Osteocyte (in vitro differentiated cells): ENCODE results near the gene TTC34. TPM values are rescaled to one million over a fixed set of nuclear protein-coding genes. Genes with fewer than 3 reads are reported as not detected.
A peak's percentile ranks its signal among the peaks of the same experiment; 100 is the strongest.
"Not testable (repeated sequence)": the region's sequence is repeated elsewhere in the genome, so short reads cannot be mapped to it uniquely, and the experiment has no call there.

ENCODE experiments used
- DNase-seq: peaks from one replicate; pipeline ENCODE4 v3.0.0; 2021; ENCODE audit warnings: mixed read lengths; ENCODE audit not compliant: unreplicated experiment; ENCODE audit errors: extremely low spot score
- H3K27ac Mint-ChIP-seq: one replicate; pipeline ENCODE4 v1.8.0; 2021; ENCODE audit warnings: mild to moderate bottlenecking, mixed read lengths; ENCODE audit not compliant: unreplicated experiment
- H3K27me3 Mint-ChIP-seq: one replicate; pipeline ENCODE4 v1.8.0; 2021; ENCODE audit warnings: mixed read lengths; ENCODE audit not compliant: unreplicated experiment
- H3K36me3 Mint-ChIP-seq: one replicate; pipeline ENCODE4 v1.8.0; 2021; ENCODE audit warnings: mixed read lengths; ENCODE audit not compliant: unreplicated experiment
- H3K4me1 Mint-ChIP-seq: one replicate; pipeline ENCODE4 v1.8.0; 2021; ENCODE audit warnings: mixed read lengths; ENCODE audit not compliant: unreplicated experiment
- H3K4me3 Mint-ChIP-seq: one replicate; pipeline ENCODE4 v1.8.0; 2021; ENCODE audit warnings: mild to moderate bottlenecking, moderate library complexity, mixed read lengths; ENCODE audit not compliant: unreplicated experiment
- H3K9me3 Mint-ChIP-seq: one replicate; pipeline ENCODE4 v1.8.0; 2021; ENCODE audit warnings: mixed read lengths; ENCODE audit not compliant: unreplicated experiment
- total RNA-seq: library from RNA; stranded (reverse); gene quantifications from 2 replicates; pipeline ENCODE4 v1.2.1, GENCODE V29; 2021

The TTC34 gene
- total RNA-seq, 1 donor from 2014 or later, result 1.7 TPM

DNA sequence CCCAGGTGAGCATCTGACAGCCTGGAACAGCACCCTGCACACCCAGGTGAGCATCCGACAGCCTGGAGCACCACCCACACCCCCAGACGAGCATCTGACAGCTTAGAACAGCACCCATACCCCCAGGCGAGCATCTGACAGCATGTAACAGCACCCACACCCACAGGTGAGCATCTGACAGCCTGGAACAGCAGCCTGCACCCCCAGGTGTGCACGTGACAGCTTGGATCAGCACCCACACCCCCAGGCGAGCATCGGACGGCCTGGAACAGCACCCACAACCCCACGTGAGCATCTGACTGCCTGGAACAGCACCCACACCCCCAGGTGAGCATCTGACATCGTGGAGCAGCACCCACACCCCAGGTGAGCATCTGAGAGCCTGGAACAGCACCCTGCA is 116.6 kb downstream of the TTC34 start:
- not testable (repeated sequence) for H3K9me3 Mint-ChIP-seq, H3K4me1 Mint-ChIP-seq, H3K36me3 Mint-ChIP-seq, DNase-seq, H3K27me3 Mint-ChIP-seq, H3K4me3 Mint-ChIP-seq, H3K27ac Mint-ChIP-seq

DNA sequence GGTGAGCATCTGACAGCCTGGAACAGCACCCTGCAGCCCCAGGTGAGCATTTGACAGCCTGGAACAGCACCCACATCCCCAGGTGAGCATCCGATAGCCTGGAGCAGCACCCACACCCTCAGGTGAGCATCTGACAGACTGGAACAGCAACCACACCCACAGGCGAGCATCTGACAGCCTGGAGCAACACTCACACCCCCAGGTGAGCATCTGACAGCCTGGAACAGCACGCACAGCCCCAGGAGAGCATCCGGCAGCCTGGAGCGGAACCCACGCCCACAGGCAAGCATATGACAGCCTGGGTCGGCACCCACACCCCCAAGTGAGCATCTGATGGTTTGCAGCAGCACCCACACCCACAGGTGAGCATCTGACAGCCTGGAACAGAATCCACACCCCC is 117.5 kb downstream of the TTC34 start:
- not testable (repeated sequence) for H3K4me3 Mint-ChIP-seq, H3K4me1 Mint-ChIP-seq, H3K9me3 Mint-ChIP-seq, H3K27ac Mint-ChIP-seq, H3K36me3 Mint-ChIP-seq, H3K27me3 Mint-ChIP-seq
- peak; percentile 88 for DNase-seq

DNA sequence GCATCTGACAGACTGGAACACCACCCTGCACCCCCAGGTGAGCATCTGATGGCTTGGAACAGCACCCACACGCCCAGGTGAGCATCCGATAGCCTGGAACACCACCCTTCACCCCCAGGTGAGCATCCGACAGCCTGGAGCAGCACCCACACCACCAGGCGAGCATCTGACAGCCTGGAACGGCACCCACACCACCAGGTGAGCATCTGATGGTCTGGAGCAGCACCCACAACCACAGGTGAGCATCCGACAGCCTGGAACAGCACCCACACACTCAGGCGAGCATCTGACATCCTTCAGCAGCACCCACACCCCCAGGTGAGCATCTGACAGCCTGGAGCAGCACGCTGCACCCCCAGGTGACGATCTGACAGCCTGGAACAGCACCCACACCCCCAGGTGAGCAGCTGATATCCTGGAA is 118.2 kb downstream of the TTC34 start:
- H3K9me3 Mint-ChIP-seq, H3K4me3 Mint-ChIP-seq, H3K27ac Mint-ChIP-seq, H3K36me3 Mint-ChIP-seq, DNase-seq, H3K27me3 Mint-ChIP-seq, H3K4me1 Mint-ChIP-seq: not testable (repeated sequence)

DNA sequence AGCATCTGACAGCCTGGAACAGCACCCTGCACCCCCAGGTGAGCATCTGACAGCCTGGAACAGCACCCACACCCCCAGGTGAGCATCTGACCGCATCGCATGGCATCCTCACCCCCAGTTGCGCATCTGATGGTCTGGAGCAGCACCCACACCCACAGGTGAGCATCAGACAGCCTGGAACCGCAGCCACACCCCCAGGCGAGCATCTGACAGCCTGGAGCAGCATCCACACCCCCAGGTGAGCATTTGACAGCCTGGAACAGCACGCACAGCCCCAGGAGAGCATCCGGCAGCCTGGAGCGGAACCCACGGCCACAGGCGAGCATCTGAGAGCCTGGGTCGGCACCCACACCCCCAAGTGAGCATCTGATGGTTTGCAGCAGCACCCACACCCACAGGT is 118.6 kb downstream of the TTC34 start:
- H3K27me3 Mint-ChIP-seq, H3K4me1 Mint-ChIP-seq, H3K9me3 Mint-ChIP-seq, H3K27ac Mint-ChIP-seq, H3K4me3 Mint-ChIP-seq, H3K36me3 Mint-ChIP-seq: not testable (repeated sequence)
- DNase-seq, result peak; percentile 87

DNA sequence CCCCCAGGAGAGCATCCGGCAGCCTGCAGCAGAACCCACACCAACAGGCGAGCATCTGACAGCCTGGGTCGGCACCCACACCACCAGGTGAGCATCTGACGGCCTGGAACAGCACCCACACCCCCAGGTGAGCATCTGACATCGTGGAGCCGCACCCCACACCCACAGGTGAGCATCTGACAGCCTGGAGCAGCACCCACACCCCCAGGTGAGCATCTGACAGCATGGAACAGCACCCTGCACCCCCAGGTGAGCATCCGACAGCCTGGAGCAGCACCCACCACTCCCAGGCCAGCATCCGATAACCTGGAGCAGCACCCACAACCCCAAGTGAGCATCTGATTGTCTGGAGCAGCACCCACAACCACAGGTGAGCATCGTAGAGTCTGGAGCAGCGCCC is 124.8 kb downstream of the TTC34 start:
- not testable (repeated sequence) for H3K9me3 Mint-ChIP-seq, H3K27ac Mint-ChIP-seq, H3K36me3 Mint-ChIP-seq, DNase-seq, H3K27me3 Mint-ChIP-seq, H3K4me1 Mint-ChIP-seq, H3K4me3 Mint-ChIP-seq

DNA sequence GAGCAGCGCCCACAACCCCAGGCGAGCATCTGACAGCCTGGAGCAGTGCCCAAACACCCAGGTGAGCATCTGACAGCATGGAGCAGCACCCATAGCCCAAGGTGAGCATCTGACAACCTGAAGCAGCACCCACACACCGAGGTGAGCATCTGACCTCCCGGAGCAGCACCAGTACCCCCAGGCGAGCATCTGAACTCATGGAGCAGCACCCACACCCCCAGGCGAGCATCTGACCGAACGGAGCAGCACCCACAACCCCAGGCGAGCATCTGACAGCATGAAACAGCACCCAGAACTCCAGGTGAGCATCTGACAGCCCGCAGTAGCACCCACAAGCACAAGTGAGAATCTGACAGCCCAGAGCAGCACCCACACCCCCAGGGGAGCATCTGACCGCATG is 129.8 kb downstream of the TTC34 start:
- H3K4me3 Mint-ChIP-seq, H3K27ac Mint-ChIP-seq, H3K27me3 Mint-ChIP-seq, H3K4me1 Mint-ChIP-seq, H3K36me3 Mint-ChIP-seq, H3K9me3 Mint-ChIP-seq: not testable (repeated sequence)
- peak; percentile 94 for DNase-seq

DNA sequence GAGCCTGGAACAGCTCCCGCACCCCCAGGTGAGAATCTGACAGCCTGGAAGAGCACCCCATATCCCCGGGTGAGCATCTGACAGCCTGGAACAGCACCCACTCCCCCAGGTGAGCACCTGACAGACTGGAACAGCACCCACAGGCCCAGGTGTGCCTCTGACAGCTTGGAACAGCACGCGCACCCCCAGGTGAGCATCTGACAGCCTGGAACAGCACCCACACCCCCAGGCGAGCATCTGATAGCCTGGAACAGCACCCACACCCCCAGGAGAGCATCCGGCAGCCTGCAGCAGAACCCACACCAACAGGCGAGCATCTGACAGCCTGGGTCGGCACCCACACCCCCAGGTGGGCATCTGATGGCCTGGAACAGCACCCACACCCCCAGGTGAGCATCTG is 141.7 kb downstream of the TTC34 start:
- not testable (repeated sequence) for H3K4me3 Mint-ChIP-seq, H3K4me1 Mint-ChIP-seq, H3K27me3 Mint-ChIP-seq, H3K27ac Mint-ChIP-seq, H3K36me3 Mint-ChIP-seq, H3K9me3 Mint-ChIP-seq
- DNase-seq, result peak; percentile 98

DNA sequence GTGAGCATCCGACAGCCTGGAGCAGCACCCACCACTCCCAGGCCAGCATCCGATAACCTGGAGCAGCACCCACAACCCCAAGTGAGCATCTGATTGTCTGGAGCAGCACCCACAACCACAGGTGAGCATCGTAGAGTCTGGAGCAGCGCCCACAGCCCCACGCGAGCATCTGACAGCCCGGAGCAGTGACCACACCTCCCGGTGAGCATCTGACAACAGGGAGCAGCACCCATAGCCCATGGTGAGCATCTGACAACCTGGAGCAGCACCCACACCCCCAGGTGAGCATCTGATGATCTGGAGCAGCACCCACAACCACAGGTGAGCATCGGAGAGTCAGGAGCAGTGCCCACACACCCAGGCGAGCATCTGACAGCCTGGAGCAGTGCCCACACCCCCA is 143.6 kb downstream of the TTC34 start:
- H3K36me3 Mint-ChIP-seq, H3K27ac Mint-ChIP-seq: not testable (repeated sequence)

DNA sequence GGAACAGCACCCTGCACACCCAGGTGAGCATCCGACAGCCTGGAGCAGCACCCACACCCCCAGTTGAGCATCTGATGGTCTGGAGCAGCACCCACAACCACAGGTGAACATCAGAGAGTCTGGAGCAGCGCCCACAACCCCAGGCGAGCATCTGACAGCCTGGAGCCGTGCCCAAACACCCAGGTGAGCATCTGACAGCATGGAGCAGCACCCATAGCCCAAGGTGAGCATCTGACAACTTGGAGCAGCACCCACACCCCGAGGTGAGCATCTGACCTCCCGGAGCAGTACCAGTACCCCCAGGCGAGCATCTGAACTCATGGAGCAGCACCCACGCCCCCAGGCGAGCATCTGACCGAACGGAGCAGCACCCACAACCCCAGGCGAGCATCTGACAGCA is 144.4 kb downstream of the TTC34 start:
- H3K27ac Mint-ChIP-seq, H3K4me3 Mint-ChIP-seq, H3K36me3 Mint-ChIP-seq, H3K4me1 Mint-ChIP-seq, H3K27me3 Mint-ChIP-seq, H3K9me3 Mint-ChIP-seq: not testable (repeated sequence)
- peak; percentile 97 for DNase-seq

More for the DNA sequence above, 143.6 kb downstream of the TTC34 start:
- H3K9me3 Mint-ChIP-seq, H3K4me1 Mint-ChIP-seq, H3K27me3 Mint-ChIP-seq, H3K4me3 Mint-ChIP-seq: not testable (repeated sequence)
- peak; percentile 95 for DNase-seq

DNA sequence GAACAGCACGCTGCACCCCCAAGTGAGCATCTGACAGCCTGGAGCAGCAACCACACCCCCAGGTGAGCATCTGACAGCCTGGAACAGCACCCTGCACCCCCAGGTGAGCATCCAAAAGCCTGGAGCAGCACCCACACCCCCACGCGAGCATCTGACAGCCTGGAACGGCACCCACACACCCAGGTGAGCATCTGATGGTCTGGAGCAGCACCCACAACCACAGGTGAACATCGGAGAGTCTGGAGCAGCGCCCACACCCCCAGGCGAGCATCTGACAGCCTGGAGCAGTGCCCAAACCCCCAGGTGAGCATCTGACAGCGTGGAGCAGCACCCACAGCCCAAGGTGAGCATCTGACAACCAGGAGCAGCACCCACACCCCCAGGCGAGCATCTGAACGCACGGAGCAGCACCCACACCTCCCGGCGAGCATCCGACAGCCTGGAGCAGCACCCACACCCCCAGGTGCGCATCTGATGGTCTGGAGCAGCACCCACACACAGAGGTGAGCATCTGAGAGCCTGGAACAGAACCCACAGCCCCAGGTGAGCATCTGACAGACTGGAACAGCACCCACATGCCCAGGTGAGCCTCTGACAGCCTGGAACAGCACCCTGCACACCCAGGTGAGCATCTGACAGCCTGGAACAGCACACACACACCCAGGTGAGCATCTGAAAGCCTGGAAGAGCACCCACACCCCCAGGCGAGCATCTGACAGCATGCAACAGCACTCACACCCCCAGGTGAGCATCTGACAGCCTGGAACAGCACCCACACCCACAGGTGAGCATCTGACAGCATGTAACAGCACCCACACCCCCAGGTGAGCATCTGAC is 145.7 kb downstream of the TTC34 start:
- not testable (repeated sequence) for H3K27me3 Mint-ChIP-seq, H3K36me3 Mint-ChIP-seq, H3K27ac Mint-ChIP-seq, H3K4me3 Mint-ChIP-seq, H3K4me1 Mint-ChIP-seq, H3K9me3 Mint-ChIP-seq
- DNase-seq, result peak; percentile 92

DNA sequence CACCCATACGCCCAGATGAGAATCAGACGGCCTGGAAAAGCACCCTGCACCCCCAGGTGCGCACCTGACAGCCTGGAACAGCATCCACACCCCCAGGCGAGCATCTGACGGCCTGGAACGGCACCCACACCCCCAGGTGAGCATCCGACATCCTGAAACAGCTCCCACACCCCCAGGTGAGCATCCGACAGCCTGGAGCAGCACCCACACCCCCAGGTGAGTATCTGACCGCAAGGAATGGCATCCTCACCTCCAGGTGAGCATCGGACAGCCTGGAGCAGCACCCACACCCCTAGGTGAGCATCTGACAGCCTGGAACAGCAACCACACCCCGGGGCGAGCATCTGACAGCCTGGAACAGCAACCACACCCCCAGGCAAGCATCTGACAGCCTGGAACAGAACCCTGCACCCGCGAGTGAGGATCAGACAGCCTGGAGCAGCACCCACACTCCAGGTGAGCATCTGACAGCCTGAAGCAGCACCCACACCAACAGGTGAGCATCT is 147.0 kb downstream of the TTC34 start:
- not testable (repeated sequence) for H3K27me3 Mint-ChIP-seq, H3K9me3 Mint-ChIP-seq, H3K4me3 Mint-ChIP-seq, H3K36me3 Mint-ChIP-seq, H3K27ac Mint-ChIP-seq, H3K4me1 Mint-ChIP-seq
- peak; percentile 91 for DNase-seq

DNA sequence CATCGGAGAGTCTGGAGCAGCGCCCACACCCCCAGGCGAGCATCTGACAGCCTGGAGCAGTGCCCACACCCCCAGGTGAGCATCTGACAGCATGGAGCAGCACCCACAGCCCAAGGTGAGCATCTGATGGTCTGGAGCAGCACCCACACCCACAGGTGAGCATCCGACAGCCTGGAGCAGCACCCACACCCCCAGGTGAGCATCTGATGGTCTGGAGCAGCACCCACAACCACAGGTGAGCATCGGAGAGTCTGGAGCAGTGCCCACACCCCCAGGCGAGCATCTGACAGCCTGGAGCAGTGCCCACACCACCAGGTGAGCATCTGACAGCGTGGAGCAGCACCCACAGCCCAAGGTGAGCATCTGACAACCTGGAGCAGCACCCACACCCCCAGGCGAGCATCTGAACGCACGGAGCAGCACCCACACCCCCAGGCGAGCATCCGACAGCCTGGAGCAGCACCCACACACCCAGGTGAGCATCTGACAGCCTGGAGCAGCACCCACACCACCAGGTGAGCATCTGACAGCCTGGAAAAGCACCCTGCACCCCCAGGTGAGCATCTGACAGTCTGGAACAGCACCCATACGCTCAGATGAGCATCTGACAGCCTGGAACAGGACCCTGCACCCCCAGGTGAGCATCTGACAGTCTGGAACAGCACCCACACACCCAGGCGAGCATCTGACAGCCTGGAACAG is 147.6 kb downstream of the TTC34 start:
- not testable (repeated sequence) for H3K4me1 Mint-ChIP-seq, H3K27ac Mint-ChIP-seq, H3K27me3 Mint-ChIP-seq, H3K4me3 Mint-ChIP-seq, H3K36me3 Mint-ChIP-seq, H3K9me3 Mint-ChIP-seq
- DNase-seq, result peak; percentile 96
